ENCODE results near the gene INPP1. TPM values are rescaled to one million over a fixed set of nuclear protein-coding genes. Genes with fewer than 3 reads are reported as not detected.

The INPP1 gene
- total and polyA plus RNA-seq, 2 of the 8 experiments (the other 6 are each of a cell fraction or from before 2014, with no cell fraction given) = 0.88 to 3.0 TPM

GRCh38 chr2:190407246-190407661 lies 63.9 kb downstream of the INPP1 start:
- no peak overlapping the region for H2BK20ac ChIP-seq (ENCODE audit: low read length)
- peak overlapping the region; percentile 44; the same call in 1 of the 2 replicates for H2BK12ac ChIP-seq (ENCODE audit: low read depth, low read length)
- H4K91ac ChIP-seq (replicated peaks; ENCODE audit: insufficient read length, low read length) = no peak overlapping the region
- no peak for TF ChIP-seq RAD21 (IDR thresholded peaks at IDR 0.05 in 1 of 2, conservative IDR thresholded peaks at IDR 0.05 in 1 of 2; ENCODE audit: low read depth in 2 of 2, low read length in 2 of 2)
- 0 out of 2 replicates have a peak, but pooled peaks have one; percentile 49 for TF ChIP-seq SUZ12 (IDR thresholded peaks at IDR 0.05; ENCODE audit: low read length)
- no peaks in the 10 kb centered on the region for H4K20me1 ChIP-seq (replicated peaks in 1 of 2; ENCODE audit: control insufficient read depth in 1 of 2, insufficient read depth in 2 of 2, low read length in 2 of 2)
- no peak overlapping the region for H3K23ac ChIP-seq (ENCODE audit: insufficient read length)
- H3K27ac ChIP-seq (ENCODE audit: low read depth, low read length) = no peak overlapping the region
- no peaks in the 10 kb centered on the region for H3K79me2 ChIP-seq (ENCODE audit: control insufficient read depth in 1 of 2, insufficient read depth in 2 of 2, low read length in 2 of 2)
- no peak overlapping the region for H4K5ac ChIP-seq (ENCODE audit: insufficient read length, low read depth, low read length)
- POLR2A ChIA-PET (ENCODE audit: partially characterized antibody) = interaction anchor here (1.1 kb wide), 2 partner anchors 16 to 88 kb away, joined by 3 to 4 read pairs; partner anchors contain the start of gene HIBCH
- no peak for FAIRE-seq
- no peak for DNase-seq (ENCODE audit: low read depth in 1 of 2, low spot score in 2 of 2)
- peaks cover 2 to 24% (median 20%) of the 10 kb centered on the region in 4 experiments for H3K27me3 ChIP-seq (replicated peaks in 1 of 4; ENCODE audit: control insufficient read depth in 3 of 4, extremely low read depth in 1 of 4, insufficient read depth in 3 of 4, low read length in 3 of 4)
- no peaks in the 10 kb centered on the region for H3K79me1 ChIP-seq (ENCODE audit: low read depth, low read length)
- H3K56ac ChIP-seq (replicated peaks; ENCODE audit: insufficient read length, low read depth, low read length) = no peak overlapping the region
- no peak overlapping the region for H2BK15ac ChIP-seq (ENCODE audit: low read length)
- H3K36me3 ChIP-seq (ENCODE audit: control insufficient read depth in 2 of 4, insufficient read depth in 4 of 4, low read length in 3 of 4) = no peaks in the 10 kb centered on the region
- H3K4ac ChIP-seq (replicated peaks; ENCODE audit: insufficient read length, low read depth, low read length) = no peak overlapping the region
- H3K9me3 ChIP-seq (ENCODE audit: insufficient read depth in 2 of 2, low read depth in 1 of 2, low read length in 1 of 2) = no peaks in the 10 kb centered on the region
- H2AFZ ChIP-seq (ENCODE audit: low read length) = peak overlapping the region; percentile 48
- H2BK5ac ChIP-seq (ENCODE audit: low read depth, low read length) = no peak overlapping the region
- peaks cover 11% of the 10 kb centered on the region; the same call in 1 of the 2 replicates for H3K23me2 ChIP-seq (ENCODE audit: low read depth, low read length)
- H3K4me1 ChIP-seq (replicated peaks in 1 of 4; ENCODE audit: control insufficient read depth in 3 of 4, insufficient read depth in 4 of 4, low read length in 3 of 4) = peaks cover 3 to 4% (median 4%) of the 10 kb centered on the region in 4 experiments; a peak in 6 of 7 replicates
- H4K8ac ChIP-seq (ENCODE audit: extremely low read depth, insufficient read depth, low read length) = no peak overlapping the region
- CTCF ChIA-PET (ENCODE audit: partially characterized antibody) = interaction anchor here (0.8 to 1.2 kb wide), 3 partner anchors 21 to 401 kb away, joined by 3 read pairs; no protein-coding TSS in a partner anchor
- no peak overlapping the region for H2AK5ac ChIP-seq (ENCODE audit: low read depth, low read length)
- H3K9ac ChIP-seq (replicated peaks in 1 of 4; ENCODE audit: extremely low read depth in 1 of 4, low read depth in 3 of 4, low read length in 3 of 4) = peak overlapping the region in 1 of 4 experiments; percentile 61; a peak in 1 of 7 replicates
- H3K18ac ChIP-seq (ENCODE audit: extremely low read depth, low read length) = no peak overlapping the region
- H3K4me2 ChIP-seq (ENCODE audit: insufficient read depth in 1 of 2, low read depth in 2 of 2, low read length in 2 of 2) = peak overlapping the region; percentile 95 to 99
- peak overlapping the region; percentile 59 to 82 (median 72) for H3K4me3 ChIP-seq (ENCODE audit: extremely low read depth in 1 of 4, insufficient read depth in 2 of 4, low read depth in 3 of 4, low read length in 4 of 4)
- 35% methylated on average over 11 of the region's 11 CpGs; no CpG with 5 or more reads in 1 of the 2 experiments for WGBS, 2 experiments (ENCODE audit: extremely low coverage in 1 of 2, insufficient coverage in 1 of 2, insufficient read length in 1 of 2, insufficient replicate concordance in 2 of 2, low coverage in 1 of 2, low lambda C conversion rate in 2 of 2, missing lambda C conversion rate in 1 of 2)
- no peak overlapping the region for H2BK120ac ChIP-seq (replicated peaks; ENCODE audit: low read depth, low read length)
- no peak overlapping the region for H3K14ac ChIP-seq (ENCODE audit: insufficient read length)

Data from H1 (cell line).